Testis (tissue), 5 donors: Measurements from ENCODE around the gene TRIM31. TPM values are rescaled to one million over a fixed set of nuclear protein-coding genes. Genes with fewer than 3 reads are reported as not detected.

Experiments used
- DNase-seq: peaks from one replicate; pipeline ENCODE4 v3.0.0-alpha.2; 2019
- H3K27ac ChIP-seq, 2 donors: fragments of 200-600 bp; sonication (generic); one replicate each; pipeline ENCODE4 v1.5.1; 2019
- H3K27me3 ChIP-seq: fragments of 200-600 bp; sonication (generic); one replicate; pipeline ENCODE4 v1.5.1; 2019
- H3K36me3 ChIP-seq: fragments of 200-600 bp; sonication (generic); one replicate; pipeline ENCODE4 v1.5.1; 2017; ENCODE audit warnings: low read depth; ENCODE audit errors: missing control alignments
- H3K4me1 ChIP-seq: fragments of 200-600 bp; sonication (generic); one replicate; pipeline ENCODE4 v1.5.1; 2019
- H3K4me3 ChIP-seq, 2 donors: fragments of 200-600 bp; sonication (generic); one replicate each; pipeline ENCODE4 v1.5.1; 2017 to 2019
- H3K9me3 ChIP-seq: fragments of 200-600 bp; sonication (generic); one replicate; pipeline ENCODE4 v1.5.1; 2017
- POLR2A ChIP-seq: fragments of 450-650 bp; IDR thresholded peaks from one replicate; pipeline ENCODE4 v1.6.1; 2017; ENCODE audit warnings: antibody characterized with exemption, mild to moderate bottlenecking, moderate library complexity
- WGBS, 2 donors: methylation state at CpG; one replicate each; pipeline ENCODE4 v1.1.5; 2018; 5-methylcytosine and 5-hydroxymethylcytosine counted together
- intact Hi-C: fragments of 100-400 bp; cut with DNase I; formaldehyde crosslinking; loops from one replicate; pipeline ENCODE4 v1.15.1; 2023; ENCODE audit warnings: low total_unique reads
- long read RNA-seq, 2 donors: transcript quantifications; one replicate each; lab custom pipeline, GENCODE V29; 2026
- polyA plus RNA-seq: library from polyadenylated mRNA; stranded (reverse); fragments of 350-450 nt; fragmentation: Illumina TruSeq; extraction: RNeasy Lipid Tissue Mini Kit (QIAGEN cat#74804); gene quantifications from one replicate; pipeline ENCODE4 v1.2.3, GENCODE V29; 2014; ENCODE audit warnings: low read depth, low replicate concordance; ENCODE audit not compliant: insufficient read depth
- total RNA-seq, 2 donors: library from RNA; depleted of rRNA; stranded (reverse); fragments of >200 nt; gene quantifications; one replicate each; pipeline ENCODE4 v1.2.3, GENCODE V29; 2016
- TF ChIP-seq, protein P1 (sequence below), 3 experiments: fragments of 450-650 bp in 2 of 3; fragments of 200-600 bp in 1 of 3; sonication (generic) in 1 of 3; IDR thresholded peaks; one replicate each; pipeline ENCODE4 v1.5.1; 2016 to 2019; ENCODE audit warnings: antibody characterized with exemption in 3 of 3, mild to moderate bottlenecking in 2 of 3, moderate library complexity in 1 of 3

The TRIM31 gene, protein sequence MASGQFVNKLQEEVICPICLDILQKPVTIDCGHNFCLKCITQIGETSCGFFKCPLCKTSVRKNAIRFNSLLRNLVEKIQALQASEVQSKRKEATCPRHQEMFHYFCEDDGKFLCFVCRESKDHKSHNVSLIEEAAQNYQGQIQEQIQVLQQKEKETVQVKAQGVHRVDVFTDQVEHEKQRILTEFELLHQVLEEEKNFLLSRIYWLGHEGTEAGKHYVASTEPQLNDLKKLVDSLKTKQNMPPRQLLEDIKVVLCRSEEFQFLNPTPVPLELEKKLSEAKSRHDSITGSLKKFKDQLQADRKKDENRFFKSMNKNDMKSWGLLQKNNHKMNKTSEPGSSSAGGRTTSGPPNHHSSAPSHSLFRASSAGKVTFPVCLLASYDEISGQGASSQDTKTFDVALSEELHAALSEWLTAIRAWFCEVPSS
- total RNA-seq (1 to 10 TPM in 1 of 2 donors, under 1 TPM in 1; 0.50 to 4.0 TPM), polyA plus RNA-seq (6.4 TPM)
- long read RNA-seq, donor 1 = 0 reads
- long read RNA-seq, donor 2 = 0 reads

DNA sequence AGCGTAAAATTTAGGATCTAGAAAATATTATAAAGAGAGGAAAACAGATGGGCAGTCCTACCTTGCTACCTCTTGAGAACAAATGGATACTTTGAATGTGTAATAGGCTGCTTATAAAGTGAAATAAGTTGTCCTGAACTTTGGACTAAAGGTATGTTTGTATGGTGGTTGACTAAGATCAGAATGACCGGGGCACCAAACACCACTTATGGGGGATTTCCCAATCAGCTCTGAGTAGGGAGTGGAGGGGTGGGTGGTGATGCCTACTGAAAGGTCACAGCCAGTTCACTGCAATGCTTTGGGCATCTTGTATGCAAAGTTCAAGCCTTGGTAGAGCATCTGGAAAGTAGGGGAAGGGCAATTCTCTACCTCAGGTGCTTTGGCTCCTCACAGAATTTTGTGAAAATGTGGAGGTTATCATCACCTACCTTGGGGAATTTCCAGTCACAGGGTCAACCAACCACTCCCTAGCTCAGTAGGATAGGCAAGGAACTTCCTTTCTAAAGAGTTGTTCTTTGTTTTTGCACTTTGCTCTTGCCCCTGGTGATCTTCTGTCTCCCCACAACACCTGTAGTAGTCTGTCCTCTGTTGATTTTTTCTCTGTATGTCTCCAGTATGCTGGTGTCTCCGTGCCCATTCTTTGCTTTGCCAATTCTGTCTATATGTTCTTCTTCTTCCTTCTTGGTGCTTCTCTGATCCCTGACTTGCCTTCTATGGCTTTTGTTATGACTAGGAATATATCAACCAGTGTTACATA lies at the start of gene TRIM31:
Gene TRIM31 (minus strand): TSS at position 88 of the 757 bp plus-strand sequence. CDS start 285 bp downstream, outside the sequence.
- no peak within 1 kb of the TSS for H3K27ac ChIP-seq
- H3K4me3 ChIP-seq = no peak within 1 kb of the TSS
- H3K4me1 ChIP-seq = no peaks in the 10 kb centered on the region
- H3K27me3 ChIP-seq = no peaks in the 10 kb centered on the region
- DNase-seq = no peak
- intact Hi-C loops = no loop called here
- TF ChIP-seq, protein P1, sequence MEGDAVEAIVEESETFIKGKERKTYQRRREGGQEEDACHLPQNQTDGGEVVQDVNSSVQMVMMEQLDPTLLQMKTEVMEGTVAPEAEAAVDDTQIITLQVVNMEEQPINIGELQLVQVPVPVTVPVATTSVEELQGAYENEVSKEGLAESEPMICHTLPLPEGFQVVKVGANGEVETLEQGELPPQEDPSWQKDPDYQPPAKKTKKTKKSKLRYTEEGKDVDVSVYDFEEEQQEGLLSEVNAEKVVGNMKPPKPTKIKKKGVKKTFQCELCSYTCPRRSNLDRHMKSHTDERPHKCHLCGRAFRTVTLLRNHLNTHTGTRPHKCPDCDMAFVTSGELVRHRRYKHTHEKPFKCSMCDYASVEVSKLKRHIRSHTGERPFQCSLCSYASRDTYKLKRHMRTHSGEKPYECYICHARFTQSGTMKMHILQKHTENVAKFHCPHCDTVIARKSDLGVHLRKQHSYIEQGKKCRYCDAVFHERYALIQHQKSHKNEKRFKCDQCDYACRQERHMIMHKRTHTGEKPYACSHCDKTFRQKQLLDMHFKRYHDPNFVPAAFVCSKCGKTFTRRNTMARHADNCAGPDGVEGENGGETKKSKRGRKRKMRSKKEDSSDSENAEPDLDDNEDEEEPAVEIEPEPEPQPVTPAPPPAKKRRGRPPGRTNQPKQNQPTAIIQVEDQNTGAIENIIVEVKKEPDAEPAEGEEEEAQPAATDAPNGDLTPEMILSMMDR (IDR thresholded peaks at IDR 0.05) = no peak
- no peak for TF ChIP-seq POLR2A
- WGBS, 2 donors = 89 to 90% methylated on average over 3 of the region's 3 CpGs
- no peaks in the 10 kb centered on the region for H3K36me3 ChIP-seq
- H3K9me3 ChIP-seq = no peaks in the 10 kb centered on the region

DNA sequence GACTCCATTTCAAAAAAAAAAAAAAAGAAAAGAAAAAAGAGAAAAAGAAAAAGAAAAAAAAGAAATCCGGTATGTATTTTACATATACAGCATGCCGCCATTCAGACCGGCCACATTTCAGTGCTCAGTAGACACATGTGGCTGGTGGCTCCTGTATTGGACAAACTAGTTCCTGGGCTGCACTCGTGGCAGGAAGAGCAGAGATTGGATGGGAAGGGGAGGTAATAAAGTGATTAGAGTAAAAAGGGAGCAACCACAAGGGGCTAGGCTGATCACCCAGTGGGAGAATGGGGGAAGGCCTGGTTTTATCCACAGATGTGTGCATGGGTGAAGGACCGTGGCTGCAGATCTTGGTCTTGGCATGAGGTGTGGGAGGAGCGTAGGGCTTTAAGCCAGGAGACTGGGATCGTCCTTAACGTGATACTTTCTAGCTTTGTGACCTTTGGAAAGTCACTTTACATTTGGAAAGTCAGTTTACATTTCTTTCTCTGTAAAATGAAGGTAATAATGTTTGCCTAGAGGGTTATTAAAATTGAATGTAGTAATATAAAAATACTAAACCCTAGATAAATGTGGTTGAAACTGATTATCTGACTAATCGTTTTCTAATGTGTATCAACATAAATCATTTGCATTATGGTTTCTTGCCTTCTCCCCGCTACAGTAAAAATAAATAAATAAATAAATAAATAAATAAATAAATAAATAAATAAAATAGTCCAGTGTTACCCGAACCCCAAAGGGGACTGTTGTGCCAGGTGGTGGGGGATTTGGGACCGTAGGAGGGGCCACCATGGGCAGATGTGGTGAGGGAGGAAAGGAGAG lies 49.6 kb upstream of the TRIM31 start:
- TF ChIP-seq POLR2A = no peak
- TF ChIP-seq, protein P1 (IDR thresholded peaks at IDR 0.05) = no peak
- no peak for DNase-seq
- H3K27ac ChIP-seq = no peak overlapping the region
- 48 to 56% methylated on average over 12 of the region's 12 CpGs for WGBS, 2 donors
- no peaks in the 10 kb centered on the region for H3K36me3 ChIP-seq
- intact Hi-C loops = no loop called here
- H3K9me3 ChIP-seq = no peaks in the 10 kb centered on the region
- H3K4me1 ChIP-seq = no peaks in the 10 kb centered on the region
- H3K27me3 ChIP-seq = no peaks in the 10 kb centered on the region
- H3K4me3 ChIP-seq = no peak overlapping the region

DNA sequence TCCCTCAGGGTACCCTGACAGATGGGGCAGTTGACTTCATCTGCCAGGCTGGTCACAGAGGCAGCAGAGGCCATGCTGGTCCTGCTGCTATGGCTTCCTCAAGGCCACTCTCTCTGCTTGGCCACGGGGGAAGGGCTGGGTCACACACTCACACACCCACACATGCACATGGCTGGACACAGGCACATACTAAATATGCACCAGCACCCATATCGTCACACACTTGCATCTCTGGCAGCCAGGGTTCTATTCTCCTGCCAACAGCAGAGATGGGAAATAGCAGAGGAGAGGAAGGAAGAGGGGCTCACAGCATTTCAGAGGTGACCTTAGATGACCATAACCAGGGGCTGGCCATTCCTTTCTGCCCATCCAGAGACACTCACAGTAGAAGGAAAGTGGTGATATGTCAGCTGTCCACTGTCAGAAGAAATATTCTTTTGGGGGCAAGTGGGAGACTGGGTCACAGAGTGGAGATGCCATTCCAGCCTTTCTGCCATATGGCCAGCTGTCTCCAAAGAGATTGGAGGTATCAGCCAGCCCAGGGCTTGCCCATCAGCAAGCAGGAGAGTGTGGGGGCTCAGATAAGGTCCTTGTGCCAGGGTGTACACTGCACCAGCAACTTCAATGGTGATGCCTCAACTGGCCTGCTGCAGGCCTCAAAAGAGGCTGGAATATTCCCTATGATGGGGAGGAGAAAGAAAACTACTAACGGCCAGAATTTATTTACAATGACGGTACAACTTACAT lies 48.1 kb upstream of the TRIM31 start, which contains the start of gene TRIM10:
Gene TRIM10 (minus strand): TSS at position 427 of the 747 bp plus-strand sequence. CDS start 353 bp downstream, at position 74.
- no peaks in the 10 kb centered on the region for H3K9me3 ChIP-seq
- H3K4me3 ChIP-seq = no peak within 1 kb of the TSS
- 70 to 79% methylated on average over 3 to 4 of the region's 4 CpGs for WGBS, 2 donors
- H3K4me1 ChIP-seq = no peaks in the 10 kb centered on the region
- TF ChIP-seq, protein P1 (IDR thresholded peaks at IDR 0.05) = no peak
- no peak for TF ChIP-seq POLR2A
- no peaks in the 10 kb centered on the region for H3K27me3 ChIP-seq
- intact Hi-C loops = no loop called here
- no peaks in the 10 kb centered on the region for H3K36me3 ChIP-seq
- no peak for DNase-seq
- H3K27ac ChIP-seq = no peak within 1 kb of the TSS
